SIG-M5 (cell line): ENCODE measurements around the gene JPH4.

Experiments used
- DNase-seq: peaks from one replicate; lab custom pipeline; 2025; lab: John Stamatoyannopoulos, UW

JPH4 gene

DNA sequence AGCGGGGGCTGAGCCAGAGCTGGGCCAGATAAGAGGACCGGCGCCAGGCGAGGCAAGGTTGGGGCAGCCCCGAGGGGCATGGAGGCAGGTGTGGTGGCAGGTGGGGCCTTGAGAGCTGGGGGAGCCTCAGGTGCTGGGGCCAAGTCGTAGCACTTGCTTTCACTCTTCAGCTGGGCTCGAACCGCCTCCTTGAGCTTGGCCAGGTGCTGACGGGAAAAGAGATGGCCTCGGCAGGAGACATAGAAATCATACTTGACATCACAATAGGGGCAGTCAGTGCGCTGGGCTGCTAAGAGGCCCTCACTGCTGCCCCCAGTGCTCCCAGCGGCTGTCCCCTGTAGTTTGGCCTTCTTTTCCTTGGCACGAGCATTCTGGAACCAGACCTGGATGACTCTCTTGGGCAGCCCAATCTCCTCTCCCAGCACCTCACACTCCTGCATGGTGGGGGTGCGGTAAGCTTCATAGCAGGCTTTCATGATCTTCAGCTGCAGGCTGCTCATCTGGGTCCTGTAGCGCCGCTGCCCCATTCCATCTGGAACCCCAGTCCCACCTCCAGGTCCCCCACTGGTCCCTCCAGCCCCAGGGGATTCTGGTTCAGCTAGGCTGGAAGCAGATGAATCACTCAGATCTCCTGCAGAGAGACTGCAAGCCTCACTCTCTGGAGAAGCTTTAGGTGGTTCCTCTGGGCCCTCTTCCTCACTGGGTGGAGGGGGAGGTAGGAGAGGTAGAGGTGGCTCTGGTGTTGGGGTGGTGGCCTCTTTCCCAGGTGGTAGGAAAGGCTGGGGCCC lies 55.2 kb downstream of the JPH4 start:
- DNase-seq: no peak

DNA sequence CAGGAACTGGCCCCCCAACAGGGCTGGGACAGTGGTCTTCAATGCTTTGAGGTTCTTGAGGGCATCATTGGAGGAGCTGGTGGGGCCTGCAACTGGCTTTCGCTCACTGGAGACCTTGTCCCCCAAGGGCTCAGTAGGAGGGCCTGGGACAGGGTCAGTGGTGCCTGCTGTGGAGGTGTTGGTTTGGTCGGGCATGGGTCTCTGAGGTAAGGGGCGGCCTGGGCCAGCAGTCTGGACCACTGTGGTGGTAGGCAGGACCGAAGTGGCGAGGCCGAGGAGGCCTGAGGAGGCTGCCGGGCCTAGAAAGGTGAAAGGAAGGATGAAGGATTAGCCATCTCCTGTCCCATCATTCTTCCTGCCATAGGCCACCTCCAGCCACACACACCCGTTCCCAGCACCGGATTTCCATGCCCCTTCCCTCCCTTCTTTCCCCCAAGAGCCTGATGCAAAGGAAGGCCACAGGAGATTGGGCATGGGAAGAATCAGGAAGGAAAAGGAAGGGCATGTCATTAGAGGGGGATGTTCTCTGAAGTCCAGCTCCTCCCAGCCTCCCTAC lies 55.9 kb downstream of the JPH4 start:
- no peak for DNase-seq

DNA sequence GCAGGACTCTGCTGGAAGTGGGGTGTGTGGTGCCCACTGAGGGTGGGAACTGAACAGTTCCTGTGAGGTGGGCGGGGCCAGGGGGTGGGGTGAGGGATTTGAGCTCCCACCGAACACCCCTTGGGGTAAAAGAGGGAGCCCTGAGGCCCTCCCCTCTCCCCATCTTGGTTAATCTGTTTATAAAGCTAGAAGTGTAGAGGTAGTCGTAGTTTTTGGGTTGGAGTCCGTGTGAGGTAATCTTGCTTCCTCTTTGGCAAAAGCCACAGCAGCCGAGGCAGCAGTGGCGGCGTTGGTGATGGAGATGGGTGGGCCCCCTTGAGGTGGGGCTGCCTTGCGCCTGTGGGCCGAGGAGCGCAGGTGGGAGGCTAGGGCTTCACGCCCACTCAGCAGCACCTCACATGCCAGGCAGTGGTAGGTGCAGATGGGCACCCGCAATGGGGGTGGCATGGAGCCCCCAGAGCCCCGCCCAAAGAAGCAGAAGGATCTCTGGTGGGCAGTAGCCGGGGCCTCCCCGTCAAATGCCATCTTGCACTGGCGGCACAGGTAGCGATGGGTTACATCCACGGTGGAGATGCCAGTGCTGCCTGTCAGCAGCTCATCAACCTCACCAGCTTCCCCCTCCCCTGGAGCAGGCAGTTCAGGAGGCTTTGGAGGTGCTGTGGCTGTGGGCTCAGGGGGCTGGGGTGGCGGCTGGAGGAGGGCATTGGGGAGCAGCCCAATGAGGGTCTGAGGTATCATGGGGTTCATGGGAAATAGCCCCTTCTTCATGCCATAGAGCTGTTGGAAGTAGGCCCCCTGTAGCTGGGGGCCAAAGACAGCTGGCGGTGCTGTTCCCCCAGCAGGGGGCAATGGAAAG lies 56.6 kb downstream of the JPH4 start:
- no peak for DNase-seq

DNA sequence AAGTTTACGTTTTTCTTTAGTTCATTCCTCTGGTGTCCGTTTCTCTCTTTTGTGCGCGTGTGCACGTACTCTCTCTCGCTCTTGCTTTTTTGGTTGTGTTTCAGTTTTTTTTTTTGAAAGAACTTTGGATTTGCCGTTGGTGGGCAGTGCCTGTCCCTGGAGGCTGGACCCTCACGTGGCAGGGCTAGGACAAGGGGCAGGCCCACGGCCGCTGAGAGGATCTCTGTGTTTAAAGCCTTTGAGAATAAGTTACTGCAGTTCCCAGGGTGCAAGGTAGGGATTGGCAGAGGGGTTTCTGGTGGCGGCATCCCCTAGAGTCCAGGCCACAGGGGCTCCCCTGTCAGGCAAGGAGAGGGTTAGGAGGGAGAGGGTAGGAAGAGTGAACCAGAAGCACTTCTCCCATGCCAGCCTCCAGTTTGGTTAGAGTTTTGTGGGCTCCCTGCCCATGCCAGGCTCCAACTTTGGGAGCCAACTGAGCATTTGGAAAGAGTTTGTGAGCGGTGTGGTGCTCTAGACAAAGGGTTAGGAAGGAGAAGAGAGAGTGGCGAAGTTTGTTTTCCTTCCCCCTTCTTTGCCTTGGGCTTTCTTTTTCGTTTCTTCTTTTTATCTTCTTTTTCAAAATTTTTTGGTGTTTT lies 57.6 kb downstream of the JPH4 start:
- no peak for DNase-seq

GRCh38 chr14:23518709-23519108 lies 59.9 kb downstream of the JPH4 start:
- DNase-seq: no peak
